IPS DF 19.7 (cell line): Measurements from ENCODE around the gene NAPG.
"Not testable (repeated sequence)": the region's sequence is repeated elsewhere in the genome, so short reads cannot be mapped to it uniquely, and the experiment has no call there.

Experiments
- DNase-seq: peaks from one replicate; pipeline ENCODE4 v3.0.0-alpha.2; 2013; ENCODE audit warnings: low read depth, low spot score

The NAPG gene

GRCh38 chr18:10525697-10526560, at the start of gene NAPG:
Gene NAPG, plus strand, starts transcription at chr18:10526027. Its CDS starts 76 bp downstream, at chr18:10526103.
- DNase-seq: peak; percentile 63

GRCh38 chr18:10476338-10476791, 49.5 kb upstream of the NAPG start:
- no peak for DNase-seq

- no peak for DNase-seq
Observed at GRCh38 chr18:10477121-10477862, 48.5 kb upstream of the NAPG start.

GRCh38 chr18:10477863-10478260, 48.0 kb upstream of the NAPG start:
- DNase-seq: no peak

GRCh38 chr18:10481831-10482230, 44.0 kb upstream of the NAPG start:
- no peak for DNase-seq

- DNase-seq: no peak
Observed at GRCh38 chr18:10482363-10482984, 43.4 kb upstream of the NAPG start.

GRCh38 chr18:10482985-10483949, 42.6 kb upstream of the NAPG start:
- no peak for DNase-seq

- DNase-seq: no peak
Observed at GRCh38 chr18:10485475-10485874, 40.4 kb upstream of the NAPG start.

GRCh38 chr18:10486362-10486761, 39.5 kb upstream of the NAPG start:
- no peak for DNase-seq

- no peak for DNase-seq
Observed at GRCh38 chr18:10487154-10487553, 38.7 kb upstream of the NAPG start.

GRCh38 chr18:10488017-10488416, 37.8 kb upstream of the NAPG start:
- no peak for DNase-seq

GRCh38 chr18:10490401-10491165, 35.2 kb upstream of the NAPG start:
- DNase-seq: no peak

- no peak for DNase-seq
Observed at GRCh38 chr18:10495936-10496335, 29.9 kb upstream of the NAPG start.

GRCh38 chr18:10497206-10497749, 28.5 kb upstream of the NAPG start:
- DNase-seq: no peak

- no peak for DNase-seq
Observed at GRCh38 chr18:10499230-10499629, 26.6 kb upstream of the NAPG start.

- DNase-seq: no peak
Observed at GRCh38 chr18:10500038-10500437, 25.8 kb upstream of the NAPG start.

- no peak for DNase-seq
Observed at GRCh38 chr18:10504723-10505122, 21.1 kb upstream of the NAPG start.

- not testable (repeated sequence) for DNase-seq
Observed at GRCh38 chr18:10505892-10506291, 19.9 kb upstream of the NAPG start.

GRCh38 chr18:10508591-10508990, 17.2 kb upstream of the NAPG start:
- no peak for DNase-seq

GRCh38 chr18:10511236-10511635, 14.6 kb upstream of the NAPG start:
- DNase-seq: no peak
